Measurements from ENCODE around the gene TEX2.
"Not testable (repeated sequence)": the region's sequence is repeated elsewhere in the genome, so short reads cannot be mapped to it uniquely, and the experiment has no call there.

The TEX2 gene

GRCh38 chr17:64208656-64209055 lies 54.4 kb downstream of the TEX2 start:
- DNase-seq: not testable (repeated sequence)

DNA sequence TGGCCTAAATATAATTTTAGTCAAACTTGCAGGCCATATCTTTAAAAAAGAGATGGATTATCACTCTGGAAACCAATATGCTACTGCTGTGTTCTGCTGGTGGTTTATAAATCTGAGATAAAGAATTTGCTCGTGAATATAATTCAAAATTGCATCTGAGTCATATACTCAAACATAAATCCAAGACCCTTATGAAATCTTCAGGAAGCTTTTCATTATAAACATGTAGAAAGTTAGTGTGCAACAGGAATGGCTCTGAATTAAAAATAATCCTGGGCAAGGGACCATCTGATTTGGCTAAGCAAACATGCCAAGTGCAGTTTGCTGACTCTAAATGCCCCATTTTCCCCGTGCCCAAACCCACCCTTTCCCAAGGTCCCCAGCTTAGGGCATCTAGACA lies 57.3 kb downstream of the TEX2 start:
- no peak for DNase-seq

- no peak for DNase-seq
Observed at GRCh38 chr17:64203630-64204029, 59.4 kb downstream of the TEX2 start.

GRCh38 chr17:64202683-64203344 lies 60.2 kb downstream of the TEX2 start:
- no peak for DNase-seq

DNA sequence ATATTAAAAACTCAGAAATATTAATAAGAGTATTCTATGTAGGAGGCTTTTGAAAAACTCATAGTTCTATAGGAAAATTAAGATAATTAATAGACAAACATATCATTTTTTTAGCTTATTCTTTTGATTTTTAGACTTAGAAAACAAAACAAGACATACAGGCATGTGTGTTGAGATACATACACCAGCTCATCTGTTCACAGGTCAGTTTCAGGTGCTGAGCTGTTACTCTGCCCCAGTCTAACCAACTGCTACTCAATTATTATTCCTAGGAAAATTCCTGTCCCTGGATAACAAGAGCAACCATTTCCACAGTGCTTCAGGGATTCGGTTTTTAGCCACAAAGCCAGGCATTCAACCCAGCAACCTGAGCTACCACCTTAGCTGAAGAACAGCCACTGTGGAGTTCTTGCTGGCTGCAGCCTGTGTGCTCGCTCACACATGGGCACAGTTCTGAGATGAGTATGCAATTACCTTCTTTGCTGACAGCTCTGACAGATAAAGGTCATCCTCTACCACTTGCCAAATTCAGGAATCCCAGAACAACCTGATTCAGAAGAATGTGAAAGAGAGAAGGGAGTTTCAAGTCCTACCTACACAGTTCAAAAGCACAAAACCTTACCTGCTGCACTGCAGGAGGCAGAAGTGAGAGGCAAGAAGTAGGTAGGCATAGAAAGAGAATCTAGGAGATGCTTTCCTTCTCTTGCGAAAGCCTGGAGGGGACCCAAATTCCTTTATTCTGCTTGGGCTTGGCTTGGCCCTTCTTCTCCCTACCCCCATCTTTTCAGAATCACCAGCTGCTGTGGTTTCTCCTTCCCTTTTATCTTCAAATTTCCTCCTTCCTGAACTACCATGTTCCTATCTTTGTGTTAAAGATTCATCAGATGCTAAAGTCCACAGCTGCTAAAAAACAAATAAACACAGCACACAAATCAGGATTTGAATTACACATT lies 62.7 kb downstream of the TEX2 start:
- no peak for DNase-seq

GRCh38 chr17:64198331-64199090 lies 64.5 kb downstream of the TEX2 start:
- no peak for DNase-seq

GRCh38 chr17:64196601-64197000 lies 66.5 kb downstream of the TEX2 start:
- DNase-seq: no peak

DNA sequence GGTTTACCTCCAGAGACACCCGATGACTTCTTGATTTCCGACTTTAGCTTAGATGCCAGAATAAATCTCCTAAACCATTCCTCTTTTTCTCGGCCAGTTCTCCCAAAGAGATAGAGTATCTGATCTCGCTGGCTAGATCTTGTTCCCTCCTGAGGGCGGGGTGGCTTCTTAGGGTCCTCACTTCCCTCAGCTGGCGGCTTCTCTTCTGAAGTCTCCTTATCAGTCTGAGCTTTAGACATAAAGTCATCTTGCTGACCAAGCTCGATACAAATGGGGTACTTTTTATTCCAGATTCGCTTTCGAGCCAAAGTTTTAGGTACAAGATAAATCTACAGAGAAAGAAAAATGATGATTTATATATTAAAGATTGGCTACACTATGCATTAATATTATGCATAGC lies 69.5 kb downstream of the TEX2 start:
- no peak for DNase-seq

- no peak for DNase-seq
Observed at GRCh38 chr17:64192589-64192988, 70.5 kb downstream of the TEX2 start.

GRCh38 chr17:64190472-64190871 lies 72.6 kb downstream of the TEX2 start:
- DNase-seq: no peak

DNA sequence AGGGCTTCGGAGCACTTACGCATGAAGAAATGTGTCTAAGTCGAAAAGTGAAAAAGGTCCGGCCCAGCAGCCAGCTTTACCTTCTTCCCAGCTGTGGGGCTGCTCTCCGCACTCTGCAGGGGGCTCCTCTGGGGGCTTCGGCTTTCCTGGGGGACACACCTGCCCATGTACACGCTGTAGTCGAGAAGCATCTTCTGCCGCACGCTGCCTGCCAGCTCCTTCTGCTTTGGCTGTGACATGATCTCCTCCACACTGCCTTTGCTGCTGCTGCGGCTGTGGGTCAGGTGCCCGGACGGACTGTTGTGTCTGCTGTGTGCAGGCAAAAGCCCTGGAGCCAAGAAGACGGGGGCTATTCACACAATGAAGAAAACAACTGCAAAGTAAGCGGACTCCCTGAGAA lies 75.0 kb downstream of the TEX2 start:
- DNase-seq: no peak

- no peak for DNase-seq
Observed at GRCh38 chr17:64187093-64187895, 75.8 kb downstream of the TEX2 start.

GRCh38 chr17:64186171-64187092 lies 76.6 kb downstream of the TEX2 start:
- DNase-seq: no peak

DNA sequence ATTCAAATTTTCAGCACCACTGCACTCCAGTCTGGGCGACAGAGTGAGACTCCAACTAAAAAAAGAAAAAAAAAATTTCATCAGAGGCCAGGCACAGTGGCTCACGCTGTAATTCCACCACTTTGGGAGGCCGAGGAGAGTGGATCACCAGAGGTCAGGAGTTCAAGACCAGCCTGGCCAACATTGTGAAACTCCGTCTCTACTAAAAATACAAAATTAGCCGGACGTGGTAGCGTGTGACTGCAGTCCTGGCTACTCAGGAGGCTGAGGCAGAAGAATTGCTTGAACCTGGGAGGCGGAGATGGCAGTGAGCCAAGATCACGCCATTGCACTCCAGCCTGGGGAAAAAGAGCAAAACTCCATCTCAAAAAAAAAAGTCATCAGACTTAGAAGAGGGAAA lies 77.5 kb downstream of the TEX2 start:
- DNase-seq: not testable (repeated sequence)

DNA sequence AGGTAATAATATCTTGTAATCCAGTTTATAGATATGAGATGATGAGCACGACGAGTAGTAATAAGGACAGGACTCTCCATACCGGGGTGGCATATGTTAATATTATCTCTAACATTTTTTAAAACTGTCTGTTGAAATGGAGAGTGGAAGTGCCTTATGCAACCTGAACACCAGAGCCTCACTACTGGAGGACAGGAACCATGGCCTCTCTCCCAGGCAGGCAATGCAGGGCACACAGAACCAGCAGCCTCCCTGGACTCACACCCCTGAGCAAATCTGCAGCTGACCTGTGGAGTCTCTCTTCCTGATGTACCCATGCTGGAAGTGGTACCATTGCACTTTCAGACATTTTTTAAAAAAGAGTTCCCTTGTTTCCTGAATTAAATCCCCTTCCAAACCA lies 78.0 kb downstream of the TEX2 start:
- DNase-seq: no peak

GRCh38 chr17:64183815-64184214 lies 79.2 kb downstream of the TEX2 start:
- DNase-seq: no peak

- no peak for DNase-seq
Observed at GRCh38 chr17:64182325-64183012, 80.6 kb downstream of the TEX2 start.

- no peak for DNase-seq
Observed at GRCh38 chr17:64180089-64181073, 82.7 kb downstream of the TEX2 start.

DNA sequence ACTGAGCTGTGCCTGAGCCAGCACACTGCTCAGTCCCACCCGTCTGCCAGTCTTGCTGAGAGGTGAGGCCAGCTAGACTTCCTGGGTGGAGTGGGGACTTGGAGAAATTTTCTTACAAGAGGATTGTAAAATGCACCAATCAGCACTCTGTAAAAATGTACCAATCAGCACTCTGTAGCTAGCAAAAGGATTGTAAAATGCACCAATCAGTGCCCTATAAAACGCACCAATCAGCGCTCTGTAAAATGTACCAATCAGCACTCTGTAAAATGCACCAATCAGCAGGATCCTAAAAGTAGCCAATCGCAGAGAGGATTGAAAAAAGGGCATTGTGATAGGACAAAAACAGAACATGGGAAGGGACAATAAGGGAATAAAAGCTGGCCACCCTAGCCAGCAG lies 84.0 kb downstream of the TEX2 start:
- not testable (repeated sequence) for DNase-seq
